ENCODE measurements around the gene THRA. TPM values are rescaled to one million over a fixed set of nuclear protein-coding genes. Genes with fewer than 3 reads are reported as not detected.
A peak's percentile ranks its signal among the peaks of the same experiment; 100 is the strongest.

THRA gene
- total RNA-seq, 4 donors from 2014 or later = 19.7 to 124 (median 63.1) TPM

DNA sequence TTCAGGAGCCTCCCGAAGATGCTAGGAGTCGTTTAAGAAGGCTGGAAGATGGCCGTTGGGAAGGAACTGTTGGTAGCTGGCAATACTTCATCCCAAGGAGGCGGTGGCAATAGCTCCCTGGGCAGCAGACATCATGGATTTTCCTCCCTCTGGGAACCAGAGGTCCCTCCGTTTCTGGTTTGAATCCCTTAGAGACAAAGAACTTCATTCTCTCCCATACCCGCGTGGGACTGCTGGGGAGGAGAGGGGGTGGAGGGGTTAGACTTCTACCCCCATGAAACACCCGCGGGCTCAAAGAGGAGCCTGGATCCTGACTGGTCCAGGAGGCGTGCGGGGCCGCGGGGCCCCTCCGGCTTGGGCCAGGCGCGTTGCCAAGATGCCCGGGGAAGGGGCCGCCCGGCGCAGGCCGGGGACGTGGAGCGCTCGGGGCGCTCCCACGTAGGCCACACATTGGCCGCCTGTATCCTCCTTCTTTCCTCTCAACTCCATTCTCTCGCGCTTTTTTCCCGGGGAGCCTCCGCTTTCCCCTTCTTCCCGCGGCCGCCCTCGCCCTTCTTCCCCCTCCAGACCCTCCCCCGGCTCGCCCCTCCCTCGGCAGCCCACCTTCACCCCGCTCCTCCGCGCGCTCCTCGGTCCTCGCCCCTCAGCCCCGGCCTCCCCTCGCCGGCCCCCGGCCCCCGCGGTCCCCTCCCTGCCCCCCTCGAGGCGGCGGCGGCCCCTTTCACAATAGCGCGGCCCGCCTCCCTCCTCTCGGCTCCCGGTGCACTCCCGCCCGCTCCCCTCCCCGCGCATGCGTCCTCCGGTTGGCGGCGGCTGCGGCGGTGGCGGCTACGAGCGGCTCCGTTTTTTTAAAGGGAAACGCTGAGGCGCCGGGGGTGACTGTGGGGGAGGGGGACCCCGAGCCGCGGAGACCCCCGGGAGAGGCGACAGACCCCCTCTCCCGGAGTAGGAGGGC lies 58.7 kb downstream of the THRA start, which contains the start of gene MSL1:
TSS of gene MSL1 (plus strand) at position 791 of the 955 bp plus-strand sequence. CDS start 642 bp downstream, outside the sequence.
- Histone ChIP-seq H3K4me1 (no peaks in the 10 kb centered on the region), H3K27ac (peak within 1 kb of the TSS; percentile 99), H3K27me3 (no peaks in the 10 kb centered on the region), H3K36me3 (no peaks in the 10 kb centered on the region), H3K4me3 (peak within 1 kb of the TSS; percentile 74 to 85), H3K9me3 (no peaks in the 10 kb centered on the region)
- intact Hi-C loops (cut with DNase I; ENCODE audit: low total_unique reads) = no loop called here
- TF ChIP-seq POLR2A (IDR thresholded peaks at IDR 0.05) = peak; percentile 65 to 75
- TF ChIP-seq, protein P1, sequence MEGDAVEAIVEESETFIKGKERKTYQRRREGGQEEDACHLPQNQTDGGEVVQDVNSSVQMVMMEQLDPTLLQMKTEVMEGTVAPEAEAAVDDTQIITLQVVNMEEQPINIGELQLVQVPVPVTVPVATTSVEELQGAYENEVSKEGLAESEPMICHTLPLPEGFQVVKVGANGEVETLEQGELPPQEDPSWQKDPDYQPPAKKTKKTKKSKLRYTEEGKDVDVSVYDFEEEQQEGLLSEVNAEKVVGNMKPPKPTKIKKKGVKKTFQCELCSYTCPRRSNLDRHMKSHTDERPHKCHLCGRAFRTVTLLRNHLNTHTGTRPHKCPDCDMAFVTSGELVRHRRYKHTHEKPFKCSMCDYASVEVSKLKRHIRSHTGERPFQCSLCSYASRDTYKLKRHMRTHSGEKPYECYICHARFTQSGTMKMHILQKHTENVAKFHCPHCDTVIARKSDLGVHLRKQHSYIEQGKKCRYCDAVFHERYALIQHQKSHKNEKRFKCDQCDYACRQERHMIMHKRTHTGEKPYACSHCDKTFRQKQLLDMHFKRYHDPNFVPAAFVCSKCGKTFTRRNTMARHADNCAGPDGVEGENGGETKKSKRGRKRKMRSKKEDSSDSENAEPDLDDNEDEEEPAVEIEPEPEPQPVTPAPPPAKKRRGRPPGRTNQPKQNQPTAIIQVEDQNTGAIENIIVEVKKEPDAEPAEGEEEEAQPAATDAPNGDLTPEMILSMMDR (IDR thresholded peaks at IDR 0.05) = peak in 1 of 4 experiments; percentile 7
- peak; percentile 89 to 91 for DNase-seq

DNA sequence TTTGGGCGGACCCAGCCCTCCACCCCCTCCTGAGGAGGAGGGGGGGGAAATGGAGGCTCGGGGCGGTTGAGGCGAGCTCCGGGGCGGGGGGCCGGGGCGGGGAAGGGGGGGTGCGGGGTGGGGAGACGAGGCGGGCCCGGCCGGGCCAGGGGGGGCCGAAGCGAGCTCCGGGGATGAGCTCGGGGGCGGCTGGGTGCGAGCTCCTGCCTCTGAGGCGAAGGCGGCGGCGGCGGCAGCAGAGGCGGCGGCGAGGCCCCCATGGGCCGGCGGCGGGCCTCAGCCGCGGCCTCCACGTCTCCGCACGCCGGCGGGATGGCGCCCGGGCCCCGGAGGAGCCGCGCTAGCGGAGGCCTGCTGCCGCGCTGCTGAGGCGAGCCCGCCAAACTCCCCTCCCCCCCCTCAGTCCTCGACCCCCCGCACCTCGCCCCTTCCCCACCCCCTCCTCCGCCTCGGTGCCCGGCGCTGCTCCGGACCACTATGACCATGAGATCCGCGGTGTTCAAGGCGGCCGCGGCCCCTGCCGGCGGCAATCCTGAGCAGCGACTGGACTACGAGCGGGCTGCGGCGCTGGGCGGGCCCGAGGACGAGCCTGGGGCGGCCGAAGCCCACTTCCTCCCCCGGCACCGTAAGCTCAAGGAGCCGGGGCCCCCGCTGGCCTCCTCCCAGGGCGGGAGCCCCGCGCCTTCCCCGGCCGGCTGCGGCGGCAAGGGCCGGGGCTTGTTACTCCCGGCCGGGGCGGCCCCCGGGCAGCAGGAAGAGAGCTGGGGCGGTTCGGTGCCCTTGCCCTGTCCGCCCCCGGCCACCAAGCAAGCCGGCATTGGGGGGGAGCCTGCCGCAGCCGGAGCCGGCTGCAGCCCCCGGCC lies 59.6 kb downstream of the THRA start:
- Histone ChIP-seq H3K4me3 (peak overlapping the region; percentile 74 to 85), H3K36me3 (no peaks in the 10 kb centered on the region), H3K9me3 (no peaks in the 10 kb centered on the region), H3K27ac (peak overlapping the region; percentile 99), H3K4me1 (no peaks in the 10 kb centered on the region), H3K27me3 (no peaks in the 10 kb centered on the region)
- intact Hi-C loops (cut with DNase I; ENCODE audit: low total_unique reads) = no loop called here
- DNase-seq = peak; percentile 56 to 69
- TF ChIP-seq, protein P1 (IDR thresholded peaks at IDR 0.05) = peak in 3 of 4 experiments; percentile 7 to 39 (median 29)
- TF ChIP-seq POLR2A (IDR thresholded peaks at IDR 0.05) = no peak

DNA sequence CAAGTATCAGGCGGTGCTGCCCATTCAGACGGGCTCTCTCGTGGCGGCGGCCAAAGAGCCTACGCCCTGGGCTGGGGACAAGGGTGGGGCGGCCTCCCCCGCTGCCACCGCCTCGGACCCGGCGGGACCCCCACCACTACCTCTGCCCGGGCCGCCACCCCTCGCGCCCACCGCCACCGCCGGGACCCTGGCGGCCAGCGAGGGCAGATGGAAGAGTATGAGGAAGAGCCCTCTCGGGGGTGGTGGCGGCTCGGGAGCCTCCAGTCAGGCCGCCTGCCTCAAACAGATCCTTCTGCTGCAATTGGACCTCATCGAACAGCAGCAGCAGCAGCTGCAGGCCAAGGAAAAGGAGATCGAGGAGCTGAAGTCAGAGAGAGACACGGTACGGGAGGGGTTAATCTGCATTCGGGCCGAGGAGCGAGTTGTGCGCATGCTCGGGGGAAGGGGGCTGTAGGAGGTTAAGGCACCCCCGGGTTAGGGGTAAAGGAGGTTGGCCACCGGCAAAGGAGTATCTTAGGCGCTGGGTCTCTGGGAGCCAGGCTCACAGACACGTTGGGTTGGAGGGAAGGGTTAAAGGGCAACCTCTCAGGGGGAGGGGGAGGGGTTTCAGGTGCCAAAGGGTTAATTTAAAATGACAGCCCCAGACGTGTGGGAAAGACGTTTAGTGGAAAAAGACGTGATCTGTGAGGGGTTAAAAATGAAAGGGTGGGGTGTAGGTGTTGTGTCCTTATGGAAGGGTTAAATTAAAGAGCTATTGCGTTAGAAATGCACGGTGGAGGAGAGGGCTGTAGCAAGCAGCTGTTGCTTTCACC lies 60.4 kb downstream of the THRA start:
- TF ChIP-seq POLR2A (IDR thresholded peaks at IDR 0.05) = no peak
- TF ChIP-seq, protein P1 (IDR thresholded peaks at IDR 0.05) = no peak
- H3K4me1 ChIP-seq = no peaks in the 10 kb centered on the region
- H3K27ac ChIP-seq = peak overlapping the region; percentile 99
- intact Hi-C loops (cut with DNase I; ENCODE audit: low total_unique reads) = no loop called here
- DNase-seq = peak; percentile 52 to 60
- peak overlapping the region; percentile 74 to 85 for H3K4me3 ChIP-seq
- H3K27me3 ChIP-seq = no peaks in the 10 kb centered on the region
- H3K36me3 ChIP-seq = no peaks in the 10 kb centered on the region
- no peaks in the 10 kb centered on the region for H3K9me3 ChIP-seq

DNA sequence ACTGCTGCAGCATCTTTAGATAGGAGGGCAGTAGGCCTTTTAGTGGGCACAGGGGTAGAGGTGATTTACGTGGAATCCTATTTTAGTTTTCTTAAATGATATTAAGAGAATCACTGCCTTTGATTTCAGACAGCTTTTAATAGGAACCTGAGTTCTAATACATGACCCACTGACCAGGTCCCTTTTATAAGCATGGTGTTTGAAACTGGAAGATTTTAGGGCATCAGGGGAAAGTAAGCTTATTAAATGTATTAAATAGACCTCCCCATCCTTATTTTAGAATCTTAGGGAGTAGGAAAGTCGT lies 61.0 kb downstream of the THRA start:
- Histone ChIP-seq H3K27ac (peak overlapping the region; percentile 99), H3K4me3 (peak overlapping the region; percentile 74 to 85), H3K4me1 (no peaks in the 10 kb centered on the region), H3K36me3 (no peaks in the 10 kb centered on the region), H3K27me3 (no peaks in the 10 kb centered on the region), H3K9me3 (no peaks in the 10 kb centered on the region)
- no peak for DNase-seq
- TF ChIP-seq, protein P1 (IDR thresholded peaks at IDR 0.05) = no peak
- no peak for TF ChIP-seq POLR2A (IDR thresholded peaks at IDR 0.05)
- intact Hi-C loops (cut with DNase I; ENCODE audit: low total_unique reads) = no loop called here
